Stomach (tissue), 9 donors: ENCODE data around the gene COPZ2. TPM values are rescaled to one million over a fixed set of nuclear protein-coding genes. Genes with fewer than 3 reads are reported as not detected.
A peak's percentile ranks its signal among the peaks of the same experiment; 100 is the strongest.

Experiments
- DNase-seq, 2 donors: peaks; one replicate each; pipeline versions ENCODE4 v3.0.0 to v3.0.0-alpha.2; 2013 to 2019
- H3K27ac ChIP-seq, 5 donors: fragments of 200-600 bp in 4 of 5; sonication (generic) in 4 of 5; one replicate each; pipeline ENCODE4 v1.5.1; 2013 to 2019; ENCODE audit warnings: mild to moderate bottlenecking in 1 of 5, moderate library complexity in 1 of 5
- H3K27me3 ChIP-seq, 3 donors: fragments of 200-600 bp; sonication (generic); one replicate each; pipeline ENCODE4 v1.5.1; 2017 to 2019; ENCODE audit warnings: mixed run types in 1 of 3
- H3K36me3 ChIP-seq, 4 donors: fragments of 200-600 bp; sonication (generic); 1 replicate in 3 of 4; 2 replicates in 1 of 4; pipeline ENCODE4 v1.5.1; 2016 to 2019
- H3K4me1 ChIP-seq, 4 donors: fragments of 200-600 bp; sonication (generic); one replicate each; pipeline ENCODE4 v1.5.1; 2016 to 2019
- H3K4me3 ChIP-seq, 4 donors: fragments of 200-600 bp; sonication (generic) in 3 of 4; one replicate each; pipeline ENCODE4 v1.5.1; 2016 to 2019; ENCODE audit warnings: mild to moderate bottlenecking in 1 of 4
- H3K9me3 ChIP-seq, 4 donors: fragments of 200-600 bp; sonication (generic); one replicate each; pipeline ENCODE4 v1.5.1; 2016 to 2019
- EP300 ChIP-seq: sonication (generic); formaldehyde crosslinking; IDR thresholded peaks from one replicate; pipeline ENCODE4 v1.6.1; 2017; ENCODE audit warnings: antibody characterized with exemption
- POLR2A ChIP-seq, 4 donors: fragments of 450-650 bp; IDR thresholded peaks; one replicate each; pipeline ENCODE4 v1.6.1; 2016; ENCODE audit warnings: antibody characterized with exemption in 4 of 4, control low read depth in 2 of 4, mild to moderate bottlenecking in 1 of 4, moderate library complexity in 1 of 4
- POLR2AphosphoS5 ChIP-seq, 3 donors: sonication (generic); formaldehyde crosslinking; IDR thresholded peaks; one replicate each; pipeline ENCODE4 v1.6.1; 2016; ENCODE audit warnings: antibody characterized with exemption in 3 of 3
- WGBS, 5 donors: extraction: QIAGEN DNeasy Blood & Tissue Kit in 3 of 5; methylation state at CpG; one replicate each; pipeline versions ENCODE4 v1.1.5 to v1.1.7; 2013 to 2018; 5-methylcytosine and 5-hydroxymethylcytosine counted together
- intact Hi-C: fragments of 100-400 bp; cut with DNase I; formaldehyde crosslinking; loops from one replicate; pipeline ENCODE4 v1.15.1; 2023; ENCODE audit warnings: low total_unique reads
- polyA plus RNA-seq, 3 donors: library from polyadenylated mRNA; stranded (reverse); fragments of 200-250 nt; gene quantifications; one replicate each; pipeline ENCODE4 v1.2.3, GENCODE V29; 2013
- total RNA-seq, 5 donors: library from RNA; depleted of rRNA; stranded (reverse); fragments of >200 nt; gene quantifications; one replicate each; pipeline versions ENCODE4 v1.1.0 to v1.2.3, GENCODE V29; 2014 to 2016
- TF ChIP-seq, protein P1 (sequence below), 7 experiments: fragments of 450-650 bp in 4 of 7; fragments of 200-600 bp in 3 of 7; sonication (generic) in 3 of 7; IDR thresholded peaks; one replicate each; pipeline ENCODE4 v1.5.1; 2016 to 2019; ENCODE audit warnings: antibody characterized with exemption in 7 of 7, control low read depth in 2 of 7, mild to moderate bottlenecking in 1 of 7
- donor health status: healthy with polysubstance abuse.
- donor health status: Bipolar disorder and iron deficiency.
- donor health status: healthy.

COPZ2 gene
- total and polyA plus RNA-seq, 8 donors: 6.8 to 187 (median 17.0) TPM

DNA sequence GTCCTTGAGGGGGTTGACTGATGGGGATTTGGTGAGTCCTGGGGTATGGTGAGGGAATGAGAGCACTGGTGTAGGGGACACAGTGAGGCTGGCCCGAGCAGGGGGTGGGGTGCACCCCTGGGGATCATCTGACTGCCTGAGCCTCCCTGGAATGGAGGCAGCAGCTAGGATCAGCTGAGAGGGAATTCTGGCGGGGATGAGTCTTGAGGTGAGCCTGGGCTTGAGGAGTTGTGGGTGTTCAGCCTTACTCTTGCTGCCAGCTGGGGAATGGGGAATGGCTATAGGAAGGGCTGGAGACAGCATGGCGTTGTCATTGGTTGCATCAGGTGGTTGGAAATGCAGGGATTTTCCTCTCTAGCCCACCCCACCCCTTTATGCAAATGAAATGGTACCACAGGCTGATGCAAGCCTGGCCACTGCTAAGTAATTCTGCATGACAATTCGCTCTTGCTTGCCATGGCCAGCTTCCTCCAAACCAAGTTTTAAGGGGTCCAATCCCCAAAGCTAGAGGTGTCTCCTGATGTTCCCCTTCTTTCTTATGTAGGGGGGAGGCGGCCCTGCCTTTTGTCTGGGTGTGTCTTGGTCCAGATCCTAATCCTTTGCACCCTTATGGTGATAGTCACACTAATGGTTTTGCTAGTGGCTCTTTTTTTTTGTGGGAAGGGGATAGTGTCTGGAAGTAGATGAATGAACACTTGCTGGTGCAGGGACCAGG lies 18.1 kb upstream of the COPZ2 start:
- no peaks in the 10 kb centered on the region for H3K9me3 ChIP-seq
- H3K27me3 ChIP-seq: no peaks in the 10 kb centered on the region
- peak overlapping the region in 2 of 4 donors; percentile 38 to 71 for H3K4me3 ChIP-seq
- no peak for TF ChIP-seq POLR2A (IDR thresholded peaks at IDR 0.05)
- TF ChIP-seq, protein P1, sequence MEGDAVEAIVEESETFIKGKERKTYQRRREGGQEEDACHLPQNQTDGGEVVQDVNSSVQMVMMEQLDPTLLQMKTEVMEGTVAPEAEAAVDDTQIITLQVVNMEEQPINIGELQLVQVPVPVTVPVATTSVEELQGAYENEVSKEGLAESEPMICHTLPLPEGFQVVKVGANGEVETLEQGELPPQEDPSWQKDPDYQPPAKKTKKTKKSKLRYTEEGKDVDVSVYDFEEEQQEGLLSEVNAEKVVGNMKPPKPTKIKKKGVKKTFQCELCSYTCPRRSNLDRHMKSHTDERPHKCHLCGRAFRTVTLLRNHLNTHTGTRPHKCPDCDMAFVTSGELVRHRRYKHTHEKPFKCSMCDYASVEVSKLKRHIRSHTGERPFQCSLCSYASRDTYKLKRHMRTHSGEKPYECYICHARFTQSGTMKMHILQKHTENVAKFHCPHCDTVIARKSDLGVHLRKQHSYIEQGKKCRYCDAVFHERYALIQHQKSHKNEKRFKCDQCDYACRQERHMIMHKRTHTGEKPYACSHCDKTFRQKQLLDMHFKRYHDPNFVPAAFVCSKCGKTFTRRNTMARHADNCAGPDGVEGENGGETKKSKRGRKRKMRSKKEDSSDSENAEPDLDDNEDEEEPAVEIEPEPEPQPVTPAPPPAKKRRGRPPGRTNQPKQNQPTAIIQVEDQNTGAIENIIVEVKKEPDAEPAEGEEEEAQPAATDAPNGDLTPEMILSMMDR (IDR thresholded peaks at IDR 0.05): no peak
- TF ChIP-seq EP300: no peak
- TF ChIP-seq POLR2AphosphoS5 (IDR thresholded peaks at IDR 0.05): no peak
- H3K27ac ChIP-seq: peak overlapping the region in 2 of 5 donors; percentile 20 to 97
- intact Hi-C loops: no loop called here
- DNase-seq: no peak
- peaks cover 51 to 69% (median 60%) of the 10 kb centered on the region in 4 donors for H3K4me1 ChIP-seq
- WGBS, 5 donors: 78 to 85% (median 81%) methylated on average over 5 of the region's 5 CpGs
- peaks cover 57 to 92% (median 77%) of the 10 kb centered on the region in 4 donors for H3K36me3 ChIP-seq

DNA sequence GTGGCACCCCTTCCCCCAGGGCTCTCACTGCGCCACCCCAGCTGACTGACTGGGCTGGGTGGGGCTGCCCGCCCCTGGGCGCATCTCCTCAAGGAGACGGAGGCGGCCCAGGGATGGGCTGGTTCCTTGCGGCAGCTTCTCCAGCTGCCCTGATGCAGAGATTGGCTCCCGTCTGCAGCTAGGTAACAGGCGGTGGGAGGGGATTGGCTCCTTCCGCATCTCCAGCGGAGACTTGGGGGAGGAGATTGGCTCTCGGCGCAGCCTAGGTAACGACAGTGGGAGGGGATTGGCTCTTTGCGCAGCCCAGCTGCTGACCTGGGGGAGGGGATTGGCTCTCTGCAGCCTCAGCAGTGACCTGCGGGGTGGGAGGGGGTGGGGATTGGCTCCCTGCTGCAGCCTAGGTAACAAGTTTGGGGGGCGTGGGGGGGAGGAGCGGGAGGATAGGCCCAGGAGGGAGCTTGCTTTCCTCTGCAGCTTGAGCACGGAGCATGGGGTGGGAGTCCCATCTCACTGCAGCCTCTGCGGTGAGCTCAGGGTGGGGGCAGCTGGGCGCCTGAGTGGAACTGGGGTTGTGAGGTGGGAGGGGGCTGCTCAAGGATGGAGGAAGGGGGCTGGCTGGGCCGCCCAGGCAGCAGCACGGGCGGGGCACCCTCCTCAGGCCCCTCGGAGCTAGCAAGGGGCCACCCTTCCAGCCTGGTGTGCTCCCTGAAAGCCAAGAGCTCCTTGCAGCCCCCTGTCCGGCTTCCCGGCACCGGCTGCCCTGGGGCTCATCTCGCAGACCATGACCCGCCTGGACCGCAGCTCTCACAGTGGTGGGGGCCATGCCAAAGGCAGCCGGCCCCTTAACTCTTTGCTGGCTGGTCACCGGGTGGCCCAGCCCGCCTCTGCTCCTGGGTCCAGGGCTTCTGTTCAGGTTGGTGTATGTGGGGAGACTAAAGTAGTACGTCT lies 16.9 kb upstream of the COPZ2 start:
- H3K4me1 ChIP-seq: peaks cover 63 to 70% (median 67%) of the 10 kb centered on the region in 4 donors
- H3K9me3 ChIP-seq: no peaks in the 10 kb centered on the region
- peaks cover 47 to 82% (median 66%) of the 10 kb centered on the region in 4 donors for H3K36me3 ChIP-seq
- TF ChIP-seq POLR2A (IDR thresholded peaks at IDR 0.05): no peak
- TF ChIP-seq, protein P1 (IDR thresholded peaks at IDR 0.05): no peak
- TF ChIP-seq EP300: no peak
- no peak for TF ChIP-seq POLR2AphosphoS5 (IDR thresholded peaks at IDR 0.05)
- WGBS, 5 donors: 48 to 62% (median 60%) methylated on average over 24 to 34 of the region's 34 CpGs
- H3K27ac ChIP-seq: peak overlapping the region in 4 of 5 donors; percentile 94 to 99 (median 97)
- peak overlapping the region; percentile 23 to 71 (median 34) for H3K4me3 ChIP-seq
- no peaks in the 10 kb centered on the region for H3K27me3 ChIP-seq
- intact Hi-C loops: no loop called here
- DNase-seq: peak; percentile 53 to 93

DNA sequence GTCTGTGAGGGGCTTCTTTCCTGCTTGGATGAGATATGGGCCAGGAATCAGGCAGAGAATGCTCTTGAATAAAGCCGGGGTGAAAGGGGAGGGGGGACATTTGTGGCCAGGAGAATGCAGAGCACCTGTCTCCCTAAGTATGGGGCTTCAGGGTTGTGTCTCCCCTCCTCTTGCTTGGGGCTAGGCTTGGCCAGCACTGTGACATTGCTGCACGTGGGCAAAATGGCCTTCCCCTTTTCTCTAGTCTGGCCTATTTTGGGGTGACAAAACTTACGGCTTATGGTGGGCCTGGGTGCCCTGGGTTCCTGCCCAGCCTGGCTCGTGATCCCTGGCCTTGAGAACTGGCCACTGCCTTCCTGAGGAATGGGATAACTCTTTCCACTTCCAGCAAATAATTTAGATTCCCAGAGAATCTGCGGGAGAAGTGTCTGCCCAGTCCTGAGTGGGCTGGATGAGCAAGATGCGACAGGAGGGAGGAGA lies 16.2 kb upstream of the COPZ2 start:
- Histone ChIP-seq H3K4me3 (peak overlapping the region; percentile 23 to 71 (median 34)), H3K36me3 (peaks cover 39 to 75% (median 59%) of the 10 kb centered on the region in 4 donors), H3K27ac (peak overlapping the region; percentile 20 to 99 (median 97)), H3K27me3 (no peaks in the 10 kb centered on the region), H3K9me3 (no peaks in the 10 kb centered on the region), H3K4me1 (peaks cover 69 to 74% (median 72%) of the 10 kb centered on the region in 4 donors)
- TF ChIP-seq EP300: no peak
- TF ChIP-seq, protein P1 (IDR thresholded peaks at IDR 0.05): no peak
- TF ChIP-seq POLR2A (IDR thresholded peaks at IDR 0.05): no peak
- TF ChIP-seq POLR2AphosphoS5 (IDR thresholded peaks at IDR 0.05): no peak
- DNase-seq: no peak
- intact Hi-C loops: no loop called here
- WGBS, 5 donors: 53 to 55% (median 54%) methylated on average over 5 to 6 of the region's 6 CpGs
